Neural cell (in vitro differentiated cells): Measurements from ENCODE around the gene PBX1. TPM values are rescaled to one million over a fixed set of nuclear protein-coding genes. Genes with fewer than 3 reads are reported as not detected.

Source experiments
- H2AFZ ChIP-seq: fragments of 200-600, 300-800 bp; sonication (generic), shearing (Covaris generic); 2 replicates; pipeline ENCODE4 v1.6.0; 2014; ENCODE audit warnings: low read depth, mild to moderate bottlenecking, antibody characterized with exemption, low read length, moderate library complexity
- H3F3A ChIP-seq: fragments of 200-600 bp; shearing (Covaris generic); 2 replicates; pipeline ENCODE4 v1.6.1; 2016; ENCODE audit warnings: mild to moderate bottlenecking, moderate library complexity, mixed read lengths, antibody characterized with exemption, low read length; ENCODE audit not compliant: insufficient read depth, poor library complexity, severe bottlenecking
- H3K27ac ChIP-seq: fragments of 200-600, 300-800 bp; sonication (generic), shearing (Covaris generic); 2 replicates; pipeline ENCODE4 v1.5.1; 2014; ENCODE audit warnings: mild to moderate bottlenecking, low read length, moderate library complexity
- H3K27me3 ChIP-seq: fragments of 300-800, 200-600 bp; sonication (generic), shearing (Covaris generic); 2 replicates; pipeline ENCODE4 v1.6.0; 2014; ENCODE audit warnings: mild to moderate bottlenecking, low read depth, low read length, moderate library complexity; ENCODE audit not compliant: insufficient read depth
- H3K36me3 ChIP-seq: fragments of 300-800, 200-600 bp; sonication (generic), shearing (Covaris generic); 2 replicates; pipeline ENCODE4 v1.5.1; 2014; ENCODE audit warnings: mild to moderate bottlenecking, antibody characterized with exemption, low read length, moderate library complexity; ENCODE audit not compliant: insufficient read depth
- H3K4me2 ChIP-seq: fragments of 300-800, 200-600 bp; sonication (generic), shearing (Covaris generic); 2 replicates; pipeline ENCODE4 v1.6.0; 2014; ENCODE audit warnings: mild to moderate bottlenecking, low read length
- H3K4me3 ChIP-seq: fragments of 300-800, 200-600 bp; sonication (generic), shearing (Covaris generic); 2 replicates; pipeline ENCODE4 v1.5.1; 2014; ENCODE audit warnings: mild to moderate bottlenecking, low read length, moderate library complexity
- H3K79me2 ChIP-seq: fragments of 200-600 bp; shearing (Covaris generic); replicated peaks from 2 replicates; pipeline ENCODE4 v1.6.0; 2014; ENCODE audit warnings: mild to moderate bottlenecking, low read length, moderate library complexity; ENCODE audit not compliant: insufficient read depth
- H3K9ac ChIP-seq: fragments of 300-800, 200-600 bp; sonication (generic), shearing (Covaris generic); 2 replicates; pipeline ENCODE4 v1.6.1; 2016; ENCODE audit warnings: mild to moderate bottlenecking, low read length, mixed read lengths
- H3K9me2 ChIP-seq: fragments of 200-600 bp; shearing (Covaris generic); 2 replicates; pipeline ENCODE4 v1.6.1; 2016; ENCODE audit warnings: mild to moderate bottlenecking, low read length, mixed read lengths; ENCODE audit not compliant: insufficient read depth
- H3K9me3 ChIP-seq: fragments of 200-600, 300-800 bp; sonication (generic), shearing (Covaris generic); 2 replicates; pipeline ENCODE4 v1.6.1; 2016; ENCODE audit warnings: mild to moderate bottlenecking, mixed run types, low read length, moderate library complexity, mixed read lengths
- H4K20me1 ChIP-seq: fragments of 200-600 bp; shearing (Covaris generic); 2 replicates; pipeline ENCODE4 v1.6.1; 2016; ENCODE audit warnings: mild to moderate bottlenecking, mixed run types; ENCODE audit not compliant: insufficient read depth
- EP300 ChIP-seq: fragments of 450-650 bp; conservative IDR thresholded peaks from 2 replicates; pipeline ENCODE4 v1.6.1; 2014; ENCODE audit warnings: antibody characterized with exemption, mild to moderate bottlenecking, moderate library complexity; ENCODE audit not compliant: poor library complexity, severe bottlenecking
- EZH2 ChIP-seq: fragments of 200-600, 300-800 bp; shearing (Covaris generic), sonication (generic); IDR thresholded peaks from 2 replicates; pipeline ENCODE4 v1.6.1; 2014; ENCODE audit warnings: antibody characterized with exemption, low read length, borderline replicate concordance, mild to moderate bottlenecking; ENCODE audit not compliant: insufficient read depth, poor library complexity, severe bottlenecking
- MXI1 ChIP-seq: fragments of 450-650 bp; conservative IDR thresholded peaks from 2 replicates; pipeline ENCODE4 v1.6.1; 2014; ENCODE audit warnings: antibody characterized with exemption, mild to moderate bottlenecking; ENCODE audit not compliant: poor library complexity, severe bottlenecking
- POLR2AphosphoS5 ChIP-seq: IDR thresholded peaks from 2 replicates; pipeline ENCODE4 v1.6.1; 2012
- RAD21 ChIP-seq: fragments of 450-650 bp; conservative IDR thresholded peaks from 2 replicates; pipeline ENCODE4 v1.6.1; 2014; ENCODE audit warnings: antibody characterized with exemption, mild to moderate bottlenecking, moderate library complexity
- SMC3 ChIP-seq: fragments of 450-650 bp; conservative IDR thresholded peaks from 2 replicates; pipeline ENCODE4 v1.6.1; 2014; ENCODE audit warnings: antibody characterized with exemption, mild to moderate bottlenecking, moderate library complexity; ENCODE audit not compliant: poor library complexity
- TAF1 ChIP-seq: IDR thresholded peaks from 2 replicates; pipeline ENCODE4 v1.6.1; 2012; ENCODE audit warnings: low read depth
- polyA plus RNA-seq: library from polyadenylated mRNA; depleted of rRNA; stranded (reverse); fragments of >200 nt; gene quantifications from 2 replicates; pipeline ENCODE4 v1.2.3, GENCODE V29; 2014
- TF ChIP-seq, protein P1 (sequence below): fragments of 450-650 bp; IDR thresholded peaks from 2 replicates; pipeline ENCODE4 v1.5.1; 2014; ENCODE audit warnings: antibody characterized with exemption, mild to moderate bottlenecking, moderate library complexity; ENCODE audit not compliant: poor library complexity, severe bottlenecking
- TF ChIP-seq, protein P2 (sequence below): IDR thresholded peaks from 2 replicates; pipeline ENCODE4 v1.6.1; 2012; ENCODE audit warnings: borderline replicate concordance

PBX1 gene
- polyA plus RNA-seq, 1 donor from 2014 or later = 42.4 TPM

DNA sequence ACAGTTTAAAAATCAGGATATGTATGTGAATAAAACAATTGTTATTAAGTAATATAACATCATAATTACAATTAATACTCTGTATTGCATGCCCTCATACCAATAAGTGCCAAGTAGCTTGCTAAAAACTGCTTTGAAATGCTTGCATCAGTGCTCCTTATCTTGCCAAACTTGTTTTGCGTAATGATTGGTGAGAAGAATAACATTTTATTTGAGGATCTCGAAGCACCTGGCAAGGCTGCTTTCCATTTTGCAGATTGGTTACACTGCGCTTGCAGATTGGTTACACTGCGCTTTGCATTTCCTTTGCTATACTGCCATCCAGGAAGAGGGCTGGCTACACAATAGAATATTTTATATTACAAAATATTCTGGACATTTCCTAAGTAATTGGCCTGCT, 1.7 kb upstream of the PBX1 start:
- no peaks in the 10 kb centered on the region for H4K20me1 ChIP-seq
- H3K79me2 ChIP-seq = peaks cover 25% of the 10 kb centered on the region
- H2AFZ ChIP-seq = no peak overlapping the region
- TF ChIP-seq TAF1 = no peak
- no peak for TF ChIP-seq SMC3
- TF ChIP-seq, protein P1, sequence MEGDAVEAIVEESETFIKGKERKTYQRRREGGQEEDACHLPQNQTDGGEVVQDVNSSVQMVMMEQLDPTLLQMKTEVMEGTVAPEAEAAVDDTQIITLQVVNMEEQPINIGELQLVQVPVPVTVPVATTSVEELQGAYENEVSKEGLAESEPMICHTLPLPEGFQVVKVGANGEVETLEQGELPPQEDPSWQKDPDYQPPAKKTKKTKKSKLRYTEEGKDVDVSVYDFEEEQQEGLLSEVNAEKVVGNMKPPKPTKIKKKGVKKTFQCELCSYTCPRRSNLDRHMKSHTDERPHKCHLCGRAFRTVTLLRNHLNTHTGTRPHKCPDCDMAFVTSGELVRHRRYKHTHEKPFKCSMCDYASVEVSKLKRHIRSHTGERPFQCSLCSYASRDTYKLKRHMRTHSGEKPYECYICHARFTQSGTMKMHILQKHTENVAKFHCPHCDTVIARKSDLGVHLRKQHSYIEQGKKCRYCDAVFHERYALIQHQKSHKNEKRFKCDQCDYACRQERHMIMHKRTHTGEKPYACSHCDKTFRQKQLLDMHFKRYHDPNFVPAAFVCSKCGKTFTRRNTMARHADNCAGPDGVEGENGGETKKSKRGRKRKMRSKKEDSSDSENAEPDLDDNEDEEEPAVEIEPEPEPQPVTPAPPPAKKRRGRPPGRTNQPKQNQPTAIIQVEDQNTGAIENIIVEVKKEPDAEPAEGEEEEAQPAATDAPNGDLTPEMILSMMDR = no peak
- TF ChIP-seq EP300 = no peak
- TF ChIP-seq MXI1 = no peak
- TF ChIP-seq, protein P2, sequence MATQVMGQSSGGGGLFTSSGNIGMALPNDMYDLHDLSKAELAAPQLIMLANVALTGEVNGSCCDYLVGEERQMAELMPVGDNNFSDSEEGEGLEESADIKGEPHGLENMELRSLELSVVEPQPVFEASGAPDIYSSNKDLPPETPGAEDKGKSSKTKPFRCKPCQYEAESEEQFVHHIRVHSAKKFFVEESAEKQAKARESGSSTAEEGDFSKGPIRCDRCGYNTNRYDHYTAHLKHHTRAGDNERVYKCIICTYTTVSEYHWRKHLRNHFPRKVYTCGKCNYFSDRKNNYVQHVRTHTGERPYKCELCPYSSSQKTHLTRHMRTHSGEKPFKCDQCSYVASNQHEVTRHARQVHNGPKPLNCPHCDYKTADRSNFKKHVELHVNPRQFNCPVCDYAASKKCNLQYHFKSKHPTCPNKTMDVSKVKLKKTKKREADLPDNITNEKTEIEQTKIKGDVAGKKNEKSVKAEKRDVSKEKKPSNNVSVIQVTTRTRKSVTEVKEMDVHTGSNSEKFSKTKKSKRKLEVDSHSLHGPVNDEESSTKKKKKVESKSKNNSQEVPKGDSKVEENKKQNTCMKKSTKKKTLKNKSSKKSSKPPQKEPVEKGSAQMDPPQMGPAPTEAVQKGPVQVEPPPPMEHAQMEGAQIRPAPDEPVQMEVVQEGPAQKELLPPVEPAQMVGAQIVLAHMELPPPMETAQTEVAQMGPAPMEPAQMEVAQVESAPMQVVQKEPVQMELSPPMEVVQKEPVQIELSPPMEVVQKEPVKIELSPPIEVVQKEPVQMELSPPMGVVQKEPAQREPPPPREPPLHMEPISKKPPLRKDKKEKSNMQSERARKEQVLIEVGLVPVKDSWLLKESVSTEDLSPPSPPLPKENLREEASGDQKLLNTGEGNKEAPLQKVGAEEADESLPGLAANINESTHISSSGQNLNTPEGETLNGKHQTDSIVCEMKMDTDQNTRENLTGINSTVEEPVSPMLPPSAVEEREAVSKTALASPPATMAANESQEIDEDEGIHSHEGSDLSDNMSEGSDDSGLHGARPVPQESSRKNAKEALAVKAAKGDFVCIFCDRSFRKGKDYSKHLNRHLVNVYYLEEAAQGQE = no peak
- no peak for TF ChIP-seq POLR2AphosphoS5
- no peak for TF ChIP-seq RAD21
- no peak for TF ChIP-seq EZH2
- no peaks in the 10 kb centered on the region for H3K27me3 ChIP-seq
- peaks cover 5% of the 10 kb centered on the region for H3F3A ChIP-seq
- no peak overlapping the region for H3K27ac ChIP-seq
- H3K9me2 ChIP-seq = no peaks in the 10 kb centered on the region
- no peaks in the 10 kb centered on the region for H3K36me3 ChIP-seq
- no peak overlapping the region for H3K4me2 ChIP-seq
- H3K9me3 ChIP-seq = no peaks in the 10 kb centered on the region
- no peak overlapping the region for H3K4me3 ChIP-seq
- no peak overlapping the region for H3K9ac ChIP-seq

DNA sequence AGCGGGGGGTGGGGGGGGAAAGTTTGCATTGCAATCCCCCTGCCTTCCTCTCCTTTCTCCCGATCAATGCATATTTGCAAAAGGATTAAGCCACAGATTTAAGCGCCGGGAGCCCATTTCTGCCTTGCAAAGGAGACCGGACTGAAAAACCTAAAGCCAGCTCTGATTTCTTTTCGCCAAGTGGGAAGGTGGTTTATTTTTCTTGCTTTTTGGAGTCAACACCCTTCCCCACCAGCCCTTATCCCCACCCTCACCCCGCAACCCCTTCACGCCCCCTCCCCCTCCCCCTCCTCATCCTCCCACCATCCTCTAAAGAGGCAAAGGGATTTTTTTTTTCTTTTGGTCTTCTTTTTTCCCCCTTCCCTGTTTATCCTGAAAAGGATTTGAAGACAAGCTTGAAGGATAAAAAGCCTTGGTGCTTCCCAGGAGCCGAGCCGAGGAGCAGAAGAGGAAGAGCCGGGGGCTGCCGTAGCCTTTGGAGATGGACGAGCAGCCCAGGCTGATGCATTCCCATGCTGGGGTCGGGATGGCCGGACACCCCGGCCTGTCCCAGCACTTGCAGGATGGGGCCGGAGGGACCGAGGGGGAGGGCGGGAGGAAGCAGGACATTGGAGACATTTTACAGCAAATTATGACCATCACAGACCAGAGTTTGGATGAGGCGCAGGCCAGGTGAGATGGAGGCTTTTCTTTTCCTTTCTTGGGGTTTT, 513 bp downstream of the PBX1 start:
- Histone ChIP-seq H3K27me3 (no peaks in the 10 kb centered on the region), H3K4me3 (peak overlapping the region; percentile 75), H3K9me3 (no peaks in the 10 kb centered on the region), H3K9ac (peak overlapping the region; percentile 88), H3F3A (peaks cover 5% of the 10 kb centered on the region), H3K79me2 (peaks cover 47% of the 10 kb centered on the region), H3K4me2 (no peak overlapping the region), H2AFZ (no peak overlapping the region), H3K9me2 (no peaks in the 10 kb centered on the region), H3K27ac (peak overlapping the region; percentile 90), H4K20me1 (no peaks in the 10 kb centered on the region), H3K36me3 (no peaks in the 10 kb centered on the region)
- TF ChIP-seq RAD21 = no peak
- TF ChIP-seq, protein P2 = peak; percentile 7
